ENCODE data around the gene NOS1AP. TPM values are rescaled to one million over a fixed set of nuclear protein-coding genes. Genes with fewer than 3 reads are reported as not detected.

NOS1AP gene
- total and polyA plus RNA-seq, 2 donors (not counting 3 experiments of a cell fraction or from before 2014, with no cell fraction given): 1.3 to 5.4 TPM

- no TSS peak for BruUV-seq (replicated peaks)
- no peak overlapping the region for H3K27ac ChIP-seq (ENCODE audit: insufficient read depth, low read depth, low read length)
- CTCF ChIA-PET: no interaction called here
- no peak for FAIRE-seq
- H3K4me3 ChIP-seq (replicated peaks in 1 of 3; ENCODE audit: insufficient read depth in 1 of 3, low read depth in 1 of 3, low read length in 3 of 3): no peak overlapping the region
- no peak for TF ChIP-seq CTCF (IDR thresholded peaks at IDR 0.05; ENCODE audit: extremely low read depth in 1 of 2, insufficient read depth in 1 of 2, low read depth in 1 of 2, low read length in 2 of 2)
- TF ChIP-seq MAX (IDR thresholded peaks at IDR 0.05; ENCODE audit: insufficient read depth, insufficient read length): no peak
- no peak for TF ChIP-seq JUN (IDR thresholded peaks at IDR 0.05; ENCODE audit: borderline replicate concordance, insufficient read depth, insufficient read length, low read depth)
- TF ChIP-seq MYC (IDR thresholded peaks at IDR 0.05; ENCODE audit: low read depth, low read length): no peak
- TF ChIP-seq GATA2 (IDR thresholded peaks at IDR 0.05; ENCODE audit: insufficient read depth, insufficient read length, low read depth, low read length): no peak
- no peak for TF ChIP-seq POLR2A (IDR thresholded peaks at IDR 0.05; ENCODE audit: low read depth, low read length)
- TF ChIP-seq FOS (IDR thresholded peaks at IDR 0.05; ENCODE audit: borderline replicate concordance, insufficient read depth, low read length): no peak
- H3K9me3 ChIP-seq (replicated peaks; ENCODE audit: control insufficient read depth, insufficient read depth, low read length): no peaks in the 10 kb centered on the region
- H4K20me1 ChIP-seq (replicated peaks; ENCODE audit: control insufficient read depth, extremely low read depth, insufficient read depth, low read length): no peaks in the 10 kb centered on the region
- DNase-seq (ENCODE audit: low read depth, low spot score): no peak
- H3K36me3 ChIP-seq (ENCODE audit: control insufficient read depth in 2 of 2, extremely low read depth in 1 of 2, insufficient read depth in 2 of 2, low read length in 2 of 2): no peaks in the 10 kb centered on the region
- no peaks in the 10 kb centered on the region for H3K79me2 ChIP-seq (ENCODE audit: control insufficient read depth, insufficient read depth, low read length)
- H3K4me2 ChIP-seq (ENCODE audit: insufficient read depth, low read length): no peak overlapping the region
- no peaks in the 10 kb centered on the region for H3K27me3 ChIP-seq (ENCODE audit: control insufficient read depth in 2 of 2, insufficient read depth in 2 of 2, low read length in 2 of 2)
- POLR2A ChIA-PET: no interaction called here
- dilution Hi-C loops (cut with MboI; ENCODE audit: extremely low pct_ligation_motif_present, low sequenced_read_pairs): no loop called here
- no peak overlapping the region for H2AFZ ChIP-seq (ENCODE audit: low read depth, low read length)
- H3K4me1 ChIP-seq (ENCODE audit: control insufficient read depth, extremely low read depth, insufficient read depth, low read length): peaks cover 12% of the 10 kb centered on the region
- intact Hi-C loops (cut with micrococcal nuclease): no loop called here
- no peak overlapping the region for H3K9ac ChIP-seq (replicated peaks; ENCODE audit: extremely low read depth, insufficient read depth, low read length)
- no peaks in the 10 kb centered on the region for H3K9me1 ChIP-seq (replicated peaks; ENCODE audit: control insufficient read depth, extremely low read depth, insufficient read depth, low read length)
Observed at GRCh38 chr1:162186026-162186374, 116.5 kb downstream of the NOS1AP start.

GRCh38 chr1:162186406-162186805, 116.9 kb downstream of the NOS1AP start:
- Histone ChIP-seq H4K20me1 (replicated peaks; ENCODE audit: control insufficient read depth, extremely low read depth, insufficient read depth, low read length) (no peaks in the 10 kb centered on the region), H3K4me1 (ENCODE audit: control insufficient read depth, extremely low read depth, insufficient read depth, low read length) (peaks cover 16% of the 10 kb centered on the region), H3K27me3 (ENCODE audit: control insufficient read depth in 2 of 2, insufficient read depth in 2 of 2, low read length in 2 of 2) (no peaks in the 10 kb centered on the region), H3K27ac (ENCODE audit: insufficient read depth, low read depth, low read length) (no peak overlapping the region), H3K79me2 (ENCODE audit: control insufficient read depth, insufficient read depth, low read length) (no peaks in the 10 kb centered on the region), H2AFZ (ENCODE audit: low read depth, low read length) (no peak overlapping the region), H3K9me1 (replicated peaks; ENCODE audit: control insufficient read depth, extremely low read depth, insufficient read depth, low read length) (no peaks in the 10 kb centered on the region), H3K9ac (replicated peaks; ENCODE audit: extremely low read depth, insufficient read depth, low read length) (no peak overlapping the region), H3K4me2 (ENCODE audit: insufficient read depth, low read length) (no peak overlapping the region), H3K4me3 (replicated peaks in 1 of 3; ENCODE audit: insufficient read depth in 1 of 3, low read depth in 1 of 3, low read length in 3 of 3) (no peak overlapping the region), H3K9me3 (replicated peaks; ENCODE audit: control insufficient read depth, insufficient read depth, low read length) (no peaks in the 10 kb centered on the region), H3K36me3 (ENCODE audit: control insufficient read depth in 2 of 2, extremely low read depth in 1 of 2, insufficient read depth in 2 of 2, low read length in 2 of 2) (no peaks in the 10 kb centered on the region)
- dilution Hi-C loops (cut with MboI; ENCODE audit: extremely low pct_ligation_motif_present, low sequenced_read_pairs): no loop called here
- no TSS peak for BruUV-seq (replicated peaks)
- DNase-seq (ENCODE audit: low read depth, low spot score): no peak
- FAIRE-seq: no peak
- ChIA-PET POLR2A (no interaction called here), CTCF (no interaction called here)
- TF ChIP-seq EZH2 (IDR thresholded peaks at IDR 0.05; ENCODE audit: borderline replicate concordance, low read depth, low read length, severe bottlenecking) (no peak), CTCF (IDR thresholded peaks at IDR 0.05; ENCODE audit: extremely low read depth in 1 of 2, insufficient read depth in 1 of 2, low read depth in 1 of 2, low read length in 2 of 2) (no peak), MYC (IDR thresholded peaks at IDR 0.05; ENCODE audit: low read depth, low read length) (no peak), MAX (IDR thresholded peaks at IDR 0.05; ENCODE audit: insufficient read depth, insufficient read length) (no peak), GATA2 (IDR thresholded peaks at IDR 0.05; ENCODE audit: insufficient read depth, insufficient read length, low read depth, low read length) (no peak), POLR2A (IDR thresholded peaks at IDR 0.05; ENCODE audit: low read depth, low read length) (no peak), JUN (IDR thresholded peaks at IDR 0.05; ENCODE audit: borderline replicate concordance, insufficient read depth, insufficient read length, low read depth) (no peak), POLR2AphosphoS5 (IDR thresholded peaks at IDR 0.05; ENCODE audit: insufficient read depth, low read depth, low read length) (no peak), FOS (IDR thresholded peaks at IDR 0.05; ENCODE audit: borderline replicate concordance, insufficient read depth, low read length) (no peak)
- intact Hi-C loops (cut with micrococcal nuclease): no loop called here
